Measurements from ENCODE around the gene TMEM255A.

DNA sequence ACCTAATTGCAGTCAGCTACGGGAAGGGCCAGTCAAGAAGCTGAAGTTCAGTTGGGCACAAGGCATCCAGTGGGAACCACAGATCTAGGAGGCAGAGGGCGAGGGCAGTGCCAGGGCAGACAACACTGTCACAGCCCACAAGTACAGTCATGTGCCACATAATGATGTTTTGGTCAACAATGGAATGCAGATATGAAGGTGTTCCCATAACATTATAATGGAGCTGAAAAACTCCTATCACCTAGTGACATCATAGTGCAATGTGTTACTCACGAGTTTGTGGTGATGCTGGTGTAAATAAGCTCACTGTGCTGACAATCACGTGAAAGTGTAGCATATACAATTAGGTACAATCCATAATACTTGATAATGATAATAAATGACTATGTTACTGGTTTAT is 4.5 kb upstream of the TMEM255A start:
- TF ChIP-seq, protein P1, sequence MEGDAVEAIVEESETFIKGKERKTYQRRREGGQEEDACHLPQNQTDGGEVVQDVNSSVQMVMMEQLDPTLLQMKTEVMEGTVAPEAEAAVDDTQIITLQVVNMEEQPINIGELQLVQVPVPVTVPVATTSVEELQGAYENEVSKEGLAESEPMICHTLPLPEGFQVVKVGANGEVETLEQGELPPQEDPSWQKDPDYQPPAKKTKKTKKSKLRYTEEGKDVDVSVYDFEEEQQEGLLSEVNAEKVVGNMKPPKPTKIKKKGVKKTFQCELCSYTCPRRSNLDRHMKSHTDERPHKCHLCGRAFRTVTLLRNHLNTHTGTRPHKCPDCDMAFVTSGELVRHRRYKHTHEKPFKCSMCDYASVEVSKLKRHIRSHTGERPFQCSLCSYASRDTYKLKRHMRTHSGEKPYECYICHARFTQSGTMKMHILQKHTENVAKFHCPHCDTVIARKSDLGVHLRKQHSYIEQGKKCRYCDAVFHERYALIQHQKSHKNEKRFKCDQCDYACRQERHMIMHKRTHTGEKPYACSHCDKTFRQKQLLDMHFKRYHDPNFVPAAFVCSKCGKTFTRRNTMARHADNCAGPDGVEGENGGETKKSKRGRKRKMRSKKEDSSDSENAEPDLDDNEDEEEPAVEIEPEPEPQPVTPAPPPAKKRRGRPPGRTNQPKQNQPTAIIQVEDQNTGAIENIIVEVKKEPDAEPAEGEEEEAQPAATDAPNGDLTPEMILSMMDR (IDR thresholded peaks at IDR 0.05; ENCODE audit: insufficient read depth, low read length, poor library complexity, severe bottlenecking), result no peak
- TF ChIP-seq EZH2phosphoT487 (conservative IDR thresholded peaks at IDR 0.05; ENCODE audit: low read length), result no peak

All from SU-DHL-6 (cell line).